GM21786 (cell line): Measurements from ENCODE around the gene PTGES.

Source experiments
- ATAC-seq: cut with Tn5 transposase; IDR thresholded peaks from one replicate; pipeline ENCODE4 v1.9.1; 2021; ENCODE audit not compliant: unreplicated experiment

Gene PTGES

DNA sequence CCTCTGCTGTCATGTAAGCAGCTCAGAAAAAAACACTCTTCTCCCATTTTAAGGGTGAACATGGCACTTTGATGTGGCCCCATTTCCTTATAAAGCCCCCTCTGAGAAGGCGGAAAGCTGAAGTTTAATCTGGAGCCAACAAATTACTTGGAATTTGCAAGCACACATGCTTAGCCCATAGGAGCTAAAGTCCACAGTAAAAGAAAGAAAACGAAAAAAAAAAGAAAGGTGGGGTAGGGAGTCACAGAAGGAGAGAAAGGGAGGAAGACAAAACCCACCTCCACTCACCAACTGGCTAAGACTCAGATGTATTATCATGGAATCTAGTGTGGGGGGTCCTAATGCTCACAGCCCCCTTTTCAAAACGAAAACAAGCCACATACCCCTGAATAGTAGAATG, 57.0 kb downstream of the PTGES start:
- ATAC-seq = no peak

DNA sequence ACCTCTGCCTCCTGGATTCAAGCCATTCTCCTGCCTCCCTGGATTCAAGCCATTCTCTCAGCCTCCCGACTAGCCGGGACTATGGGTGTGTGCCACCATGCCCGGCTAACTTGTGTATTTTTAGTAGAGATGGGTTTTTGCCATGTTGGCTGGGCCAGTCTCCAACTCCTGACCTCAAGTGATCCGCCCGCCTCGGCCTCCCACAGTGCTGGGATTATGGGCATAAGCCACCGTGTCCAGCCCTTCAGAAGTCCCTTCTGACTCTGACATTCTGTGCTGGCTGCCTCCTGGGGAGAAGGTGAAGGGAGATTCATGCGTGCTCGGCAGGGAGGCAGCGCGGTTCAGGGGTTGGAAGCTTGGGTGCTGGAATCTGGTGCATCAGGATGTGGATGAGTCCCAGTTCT, 58.6 kb downstream of the PTGES start:
- ATAC-seq = no peak

DNA sequence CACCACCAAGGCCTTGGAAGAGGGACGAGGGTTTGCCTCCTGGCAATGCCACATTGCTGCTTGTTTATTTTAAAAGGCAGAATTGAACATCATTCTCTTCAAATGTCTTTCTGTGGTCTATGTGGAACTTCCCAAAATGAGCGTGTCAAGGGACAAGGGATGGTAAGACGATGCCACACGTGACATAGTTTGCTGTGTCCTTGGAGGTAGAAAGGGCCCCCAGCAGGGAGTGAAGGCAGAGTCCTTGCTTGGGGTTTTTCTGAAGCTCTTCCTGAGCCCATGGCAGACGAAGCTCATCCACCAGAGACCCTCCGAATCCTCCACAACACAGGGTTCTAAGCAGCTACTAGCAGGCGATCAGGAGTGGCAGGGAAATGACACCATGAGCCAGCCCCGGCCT, 59.1 kb downstream of the PTGES start:
- no peak for ATAC-seq

DNA sequence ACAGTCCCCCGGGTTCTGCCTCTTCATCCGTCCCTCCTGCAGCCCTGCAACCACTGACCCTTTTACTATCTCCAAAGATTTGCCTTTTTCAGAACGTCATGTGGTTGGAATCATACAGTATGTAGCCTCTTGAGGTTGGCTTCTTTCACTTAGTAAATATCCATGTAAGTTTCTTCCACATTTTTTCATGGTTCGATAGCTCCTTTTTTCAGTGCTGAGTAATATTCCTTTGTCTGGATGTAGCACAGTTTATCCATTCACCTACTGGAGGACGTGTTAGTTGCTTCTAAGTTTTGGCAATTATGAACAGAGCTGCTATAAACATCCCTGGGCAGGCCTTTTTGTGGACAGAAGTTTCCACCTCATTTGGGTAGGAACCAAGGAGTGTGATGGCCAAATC, 60.3 kb downstream of the PTGES start:
- no peak for ATAC-seq
